ENCODE data around the gene RPRD1B.
"Not testable (repeated sequence)": the region's sequence is repeated elsewhere in the genome, so short reads cannot be mapped to it uniquely, and the experiment has no call there.

Gene RPRD1B

DNA sequence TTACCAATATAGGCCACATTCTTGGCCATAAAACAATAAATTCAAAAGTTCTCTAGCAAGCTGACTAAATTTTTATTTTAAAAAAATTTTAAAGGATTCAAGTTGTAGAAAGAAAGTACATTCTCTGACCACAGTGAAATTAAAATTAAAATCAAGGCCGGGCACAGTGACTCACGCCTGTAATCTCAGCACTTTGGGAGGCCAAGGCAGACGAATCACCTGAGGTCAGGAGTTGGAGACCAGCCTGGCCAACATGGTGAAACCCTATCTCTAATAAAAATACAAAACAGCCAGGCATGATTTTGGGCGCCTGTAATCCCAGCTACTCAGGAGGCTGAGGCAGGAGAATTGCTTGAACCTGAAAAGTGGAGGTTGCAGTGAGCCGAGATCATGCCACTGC lies 68.7 kb downstream of the RPRD1B start:
- DNase-seq, result not testable (repeated sequence)

DNA sequence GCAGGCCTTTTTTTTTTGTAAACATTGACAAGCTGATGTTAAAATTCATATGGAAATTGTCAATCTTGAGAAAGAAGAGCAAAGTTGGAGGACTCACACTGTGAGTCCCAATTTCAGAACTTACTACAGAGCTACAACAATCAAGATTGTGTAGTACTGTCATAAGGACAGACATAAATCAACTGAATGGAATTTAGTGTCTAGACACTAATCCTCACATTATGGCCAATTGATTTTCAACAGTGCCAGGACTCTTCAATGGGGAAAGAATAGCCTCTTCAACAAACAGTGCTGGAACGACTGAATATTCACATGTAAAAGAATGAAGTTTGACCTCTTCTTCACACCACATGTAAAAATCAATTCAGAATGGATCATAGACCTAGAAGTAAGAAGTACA lies 70.7 kb downstream of the RPRD1B start:
- DNase-seq, result no peak

DNA sequence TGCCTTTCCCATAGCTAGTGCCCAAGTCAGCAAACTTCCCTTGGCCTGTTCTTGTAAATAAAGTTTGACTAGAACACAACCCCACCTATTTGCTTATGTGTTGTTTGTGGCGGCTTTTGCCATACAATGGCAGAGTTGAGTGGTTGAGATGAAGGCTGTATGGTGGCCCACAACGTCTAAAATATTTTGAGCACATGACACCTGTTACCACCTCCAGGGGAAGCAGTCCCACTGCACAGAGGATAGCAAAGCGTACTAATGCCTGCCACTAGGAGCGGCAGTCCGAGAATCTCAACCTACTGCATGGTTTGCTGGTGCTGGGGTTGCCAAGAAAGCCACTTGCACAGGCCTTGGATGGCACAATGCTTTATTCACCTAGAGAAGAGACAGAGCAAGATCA lies 72.9 kb downstream of the RPRD1B start:
- no peak for DNase-seq

DNA sequence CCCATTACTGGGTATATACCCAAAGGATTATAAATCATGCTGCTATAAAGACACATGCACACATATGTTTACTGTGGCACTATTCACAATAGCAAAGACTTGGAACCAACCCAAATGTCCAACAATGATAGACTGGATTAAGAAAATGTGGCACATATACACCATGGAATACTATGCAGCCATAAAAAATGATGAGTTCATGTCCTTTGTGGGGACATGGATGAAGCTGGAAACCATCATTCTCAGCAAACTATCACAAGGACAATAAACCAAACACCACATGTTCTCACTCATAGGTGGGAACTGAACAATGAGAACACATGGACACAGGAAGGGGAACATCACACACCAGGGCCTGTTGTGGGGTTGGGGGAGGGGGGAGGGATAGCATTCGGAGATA lies 73.8 kb downstream of the RPRD1B start:
- DNase-seq, result not testable (repeated sequence)

DNA sequence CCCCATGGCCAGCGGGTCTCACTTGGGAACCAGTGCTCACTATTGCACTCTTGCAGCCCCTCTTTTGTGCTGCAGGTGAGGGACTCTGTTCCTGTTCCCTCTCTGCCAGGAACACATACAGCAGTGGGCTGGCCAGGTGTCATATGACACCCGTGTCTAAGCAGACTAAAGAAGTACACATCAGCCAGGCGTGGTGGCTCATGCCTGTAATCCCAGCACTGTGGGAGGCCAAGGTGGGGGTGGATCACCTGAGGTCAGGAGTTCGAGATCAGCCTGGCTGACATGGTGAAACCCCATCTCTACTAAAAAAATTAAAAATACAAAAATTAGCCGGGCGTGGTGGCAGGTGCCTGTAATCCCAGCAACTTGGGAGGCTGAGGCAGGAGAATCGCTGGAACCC lies 74.4 kb downstream of the RPRD1B start:
- not testable (repeated sequence) for DNase-seq

DNA sequence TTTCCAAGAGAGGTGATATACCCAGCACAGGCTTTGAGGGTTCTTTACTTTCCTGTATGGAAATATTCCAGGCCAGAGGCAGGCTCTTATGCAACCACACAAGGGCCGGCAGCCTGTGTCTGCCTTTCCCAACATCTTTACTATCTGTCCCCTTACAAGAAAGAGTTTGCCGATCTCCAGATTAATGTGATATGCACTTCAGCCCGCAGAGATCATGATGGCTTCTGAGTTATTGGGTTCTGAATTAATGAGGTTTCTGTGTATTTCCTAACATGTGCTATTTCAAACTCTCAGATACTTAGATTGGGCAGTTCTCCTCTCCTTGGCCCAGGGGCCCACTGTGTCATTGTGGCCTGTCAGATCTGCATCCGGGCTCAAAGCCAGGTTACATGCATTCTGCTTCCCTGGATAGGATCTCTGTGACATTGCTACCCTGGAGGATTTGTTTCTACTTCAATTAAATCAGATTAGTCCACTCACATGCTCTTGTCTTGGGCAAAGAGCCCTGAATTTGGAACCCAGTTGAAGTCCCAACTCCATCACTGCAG lies 75.0 kb downstream of the RPRD1B start:
- no peak for DNase-seq

DNA sequence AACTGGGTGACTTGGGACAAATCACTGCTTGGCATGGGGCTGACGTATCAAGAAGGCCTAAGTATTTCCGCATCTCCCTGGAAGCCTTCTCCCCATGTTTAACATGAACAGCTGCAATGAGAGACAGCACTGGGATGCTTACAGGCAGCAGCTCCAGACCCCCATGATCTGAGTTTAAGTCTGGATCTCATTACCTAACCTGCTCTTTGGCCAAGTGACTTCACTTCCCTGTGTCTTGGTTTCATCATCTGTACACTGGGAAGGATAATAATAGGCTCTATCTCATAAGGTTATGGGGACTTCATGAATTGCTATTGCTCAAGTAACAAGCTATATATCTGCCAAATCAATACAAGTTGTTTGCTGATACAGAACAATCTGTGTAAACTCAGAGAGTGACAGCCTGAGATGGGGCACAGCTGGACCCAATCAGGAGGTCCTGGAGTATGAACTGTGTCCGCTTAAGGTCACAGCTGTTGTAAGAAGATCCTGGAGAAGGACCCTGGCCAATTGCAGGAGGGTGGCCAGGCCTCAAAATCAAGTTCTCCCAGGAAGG lies 75.5 kb downstream of the RPRD1B start:
- no peak for DNase-seq

DNA sequence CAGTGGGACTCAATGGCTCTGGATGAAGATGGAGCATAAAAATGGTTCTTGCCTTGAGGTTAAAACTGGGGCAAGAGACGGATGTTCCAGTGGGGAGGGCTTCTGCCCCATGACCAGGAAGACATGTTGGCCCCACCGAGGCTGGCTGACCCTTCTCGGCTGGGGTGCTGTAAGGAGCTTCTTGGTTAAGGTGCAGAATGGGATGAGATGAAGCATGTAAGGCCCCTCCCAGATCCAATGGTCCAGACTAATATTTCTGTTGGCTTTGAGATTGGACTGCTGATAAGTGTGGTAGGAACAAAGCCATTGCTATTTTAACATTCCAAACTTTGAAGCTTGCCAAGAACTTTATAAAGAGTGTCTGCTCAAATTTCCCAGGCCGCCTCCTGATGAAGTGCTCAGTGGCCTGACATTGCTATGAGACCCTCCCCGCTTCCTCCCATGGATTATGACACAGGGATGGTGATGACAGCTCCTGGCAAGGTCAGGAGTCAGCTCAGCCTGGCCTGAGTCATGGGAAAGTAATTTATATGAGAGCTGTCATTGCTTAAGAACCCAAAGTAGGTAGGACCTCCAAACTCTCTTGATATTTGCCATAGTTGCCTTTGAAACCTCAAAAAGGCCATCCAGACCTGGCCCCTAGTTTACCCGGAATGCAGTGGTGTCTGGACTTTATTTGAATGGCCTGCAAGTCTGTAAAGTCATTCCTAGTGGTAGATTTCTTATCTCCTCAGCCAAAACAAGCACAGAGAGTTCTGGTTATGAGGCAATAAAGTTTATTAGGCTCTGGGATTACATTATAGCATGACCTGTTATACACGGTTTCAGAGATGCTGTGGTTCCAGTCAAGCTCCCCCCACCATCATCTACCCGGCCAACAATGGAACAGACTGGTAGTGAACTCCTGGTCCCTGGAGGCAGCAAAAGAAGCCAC lies 76.3 kb downstream of the RPRD1B start:
- no peak for DNase-seq

DNA sequence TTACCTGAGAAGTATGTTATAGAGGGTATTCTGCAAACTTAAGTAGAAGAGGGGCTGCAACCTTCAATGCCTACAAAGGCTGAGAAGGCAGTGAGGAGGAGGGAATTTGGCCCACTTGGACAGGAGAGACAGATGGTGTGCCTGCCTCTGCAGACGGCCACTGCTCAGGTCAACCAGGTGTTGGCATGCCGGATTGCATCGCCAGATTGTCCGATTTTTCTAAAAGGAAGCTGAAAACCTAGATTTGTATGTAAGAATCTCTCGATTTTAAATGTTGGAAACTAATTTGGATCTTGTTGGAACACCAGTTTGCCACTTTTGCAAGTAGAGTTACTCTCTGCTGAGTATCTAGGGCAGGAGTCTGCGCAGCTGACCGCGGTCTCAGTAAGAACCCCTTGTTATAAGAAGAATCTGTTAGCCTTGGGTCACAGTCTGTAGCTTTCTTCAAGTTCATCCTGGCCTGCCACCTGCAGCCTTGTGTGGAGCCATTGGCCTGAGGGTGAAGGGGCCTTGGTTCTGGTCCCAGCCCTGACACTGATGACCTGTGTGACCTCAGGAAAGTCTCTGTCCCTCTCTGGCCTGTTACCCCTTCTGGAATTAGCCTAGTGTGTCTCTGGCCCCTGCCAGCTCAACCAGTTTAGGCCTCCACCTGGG lies 77.1 kb downstream of the RPRD1B start:
- no peak for DNase-seq

DNA sequence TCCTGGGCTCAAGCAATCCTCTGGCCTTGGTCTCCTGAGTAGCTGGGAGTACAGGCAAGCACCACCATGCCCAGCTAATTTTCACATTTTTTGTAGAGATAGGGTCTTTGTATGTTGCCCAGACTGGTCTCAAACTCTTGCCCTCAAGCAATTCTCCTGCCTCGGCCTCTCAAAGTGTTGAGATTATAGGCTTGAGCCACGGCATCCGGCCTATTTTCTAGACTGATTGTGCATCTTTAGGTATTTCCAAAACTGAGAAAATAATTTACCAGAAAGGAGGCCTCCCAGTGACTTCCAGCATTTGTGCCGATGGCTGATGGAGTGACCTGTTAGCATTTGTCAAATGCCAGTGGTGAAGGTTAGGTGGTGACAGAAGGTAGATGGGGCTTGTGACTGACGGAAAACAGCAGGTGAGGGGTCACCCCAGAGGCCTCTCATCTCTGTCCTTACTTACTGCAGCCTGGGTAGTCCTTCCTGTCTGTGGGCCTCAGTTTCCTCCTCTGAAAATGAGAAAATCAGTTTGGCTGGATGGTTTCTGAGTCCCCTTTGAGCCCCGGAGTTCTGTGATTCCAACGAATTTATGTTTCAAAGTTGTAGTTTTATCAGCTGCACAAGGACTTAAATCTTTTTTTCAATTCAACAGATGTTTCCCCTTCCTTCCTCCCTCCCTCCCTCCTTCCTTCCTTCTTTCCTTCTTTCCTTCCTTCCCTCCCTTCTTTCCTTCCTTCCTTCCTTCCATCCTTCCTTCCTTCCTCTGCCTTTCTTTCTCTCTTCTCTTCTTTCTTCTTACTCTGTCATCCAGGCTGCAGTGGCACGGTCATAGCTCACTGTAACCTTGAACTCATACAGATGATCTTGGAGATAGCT lies 78.1 kb downstream of the RPRD1B start:
- DNase-seq, result no peak

DNA sequence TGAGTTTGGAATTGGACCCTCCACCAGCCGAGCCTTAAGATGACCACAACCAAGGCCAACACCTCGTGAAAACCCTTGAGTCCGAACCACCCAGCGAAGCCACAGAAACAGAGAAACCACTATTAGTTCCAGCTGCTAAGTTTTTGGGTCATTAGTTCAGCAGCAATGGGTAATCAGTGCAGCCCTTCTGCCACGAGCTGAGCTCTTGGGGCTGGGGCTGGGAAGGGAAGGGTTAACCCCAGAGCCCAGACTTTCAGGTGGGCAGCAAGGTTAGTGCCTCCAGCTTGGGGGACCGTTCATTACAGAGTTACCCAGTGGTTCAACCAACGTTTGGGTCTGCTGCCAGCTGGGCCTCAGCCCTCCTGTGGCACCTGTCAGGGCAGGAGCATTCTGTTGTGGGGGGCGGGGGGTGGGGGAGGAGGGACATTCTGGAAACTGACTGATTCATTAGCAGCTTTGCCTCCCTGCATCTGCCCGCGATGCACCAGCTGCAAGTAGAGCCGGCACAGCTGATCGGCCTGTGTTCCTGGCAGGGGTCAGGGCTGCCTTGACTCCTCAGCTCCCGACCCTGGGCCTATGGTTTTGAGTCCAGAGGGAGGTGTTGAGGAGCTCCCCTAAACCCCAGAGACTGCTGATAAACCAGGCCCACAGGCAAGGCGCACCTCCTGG lies 78.8 kb downstream of the RPRD1B start:
- DNase-seq, result no peak

DNA sequence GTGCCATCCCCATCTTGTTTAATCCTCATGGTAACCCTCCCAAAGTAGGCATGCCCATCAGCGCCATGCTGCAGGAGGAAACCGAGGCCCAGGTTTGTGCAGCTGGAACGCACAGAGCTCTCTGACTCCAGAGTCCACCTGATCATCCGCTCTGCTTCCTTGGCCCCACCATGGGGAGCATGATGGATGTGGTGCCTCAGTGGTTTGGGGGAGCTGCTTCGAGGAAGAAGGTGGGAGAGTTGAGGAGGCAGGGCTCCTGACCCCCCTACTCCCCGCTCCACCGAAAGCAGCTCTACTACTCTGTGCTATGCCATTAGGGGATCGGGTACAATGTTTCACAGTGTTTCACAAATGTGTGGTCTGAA lies 79.4 kb downstream of the RPRD1B start:
- no peak for DNase-seq

DNA sequence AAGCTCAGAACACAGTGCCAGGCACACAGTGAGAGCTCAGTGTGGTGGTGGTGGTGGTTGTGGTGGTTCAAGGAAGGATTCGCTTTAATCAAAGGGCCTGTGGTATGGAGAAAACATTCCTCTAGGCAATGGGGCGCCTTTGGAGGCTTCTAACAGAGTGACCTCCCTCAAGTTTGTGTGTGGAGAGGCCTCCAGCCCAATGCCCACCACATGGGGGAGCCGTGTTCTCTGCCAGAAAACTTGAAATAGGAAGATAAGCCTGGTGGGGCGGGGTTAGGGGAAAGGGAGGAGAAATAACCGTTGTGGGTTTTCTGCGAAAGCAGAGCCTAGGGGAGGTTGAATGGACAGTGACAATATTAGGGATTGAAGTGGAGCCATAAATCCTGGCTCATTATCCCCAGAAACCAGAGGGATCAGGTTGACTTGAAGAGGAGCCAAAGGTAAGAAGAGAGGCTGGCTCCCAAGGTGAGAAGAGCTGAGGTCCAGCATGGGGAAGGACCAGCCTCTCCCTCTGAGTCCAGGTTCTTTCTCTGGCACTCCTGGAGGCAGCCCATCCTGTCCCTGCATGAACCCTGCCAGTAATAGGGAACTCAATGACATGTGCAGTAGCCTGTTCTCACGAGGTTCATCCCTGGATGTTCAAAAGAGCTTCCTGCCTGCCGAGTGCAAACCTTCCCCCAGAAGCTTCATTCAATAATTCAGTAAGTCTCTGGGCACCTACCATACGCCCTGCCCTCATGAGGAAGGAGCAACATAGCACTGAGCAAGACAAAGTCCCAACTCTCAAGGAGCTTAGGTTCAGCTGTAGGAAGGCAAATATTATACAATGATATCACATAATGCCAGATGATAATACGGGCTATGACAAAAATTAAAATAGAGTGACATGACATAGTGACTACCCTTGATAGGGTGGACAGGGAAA lies 80.1 kb downstream of the RPRD1B start:
- DNase-seq, result no peak

DNA sequence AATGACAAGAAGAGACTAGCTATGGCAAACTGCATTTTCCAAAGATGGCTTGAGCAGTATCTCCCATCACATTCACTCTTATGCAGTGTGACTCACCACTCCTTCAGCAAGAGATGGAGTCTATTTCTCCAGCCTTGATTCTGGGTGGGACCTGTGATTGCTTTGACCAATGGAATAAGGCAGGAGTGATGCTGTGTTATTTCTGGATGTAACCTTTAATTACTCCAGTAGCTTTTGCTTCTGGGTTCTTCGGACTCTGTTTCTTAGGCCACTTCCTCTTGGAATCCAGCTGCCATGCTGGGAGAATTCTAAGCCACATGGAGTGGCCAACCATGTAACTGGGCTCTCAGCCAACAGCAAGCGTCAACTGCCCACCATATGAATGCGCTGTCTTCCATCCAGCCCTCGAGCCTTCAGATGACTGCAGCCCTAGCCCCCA lies 80.8 kb downstream of the RPRD1B start:
- DNase-seq, result no peak

DNA sequence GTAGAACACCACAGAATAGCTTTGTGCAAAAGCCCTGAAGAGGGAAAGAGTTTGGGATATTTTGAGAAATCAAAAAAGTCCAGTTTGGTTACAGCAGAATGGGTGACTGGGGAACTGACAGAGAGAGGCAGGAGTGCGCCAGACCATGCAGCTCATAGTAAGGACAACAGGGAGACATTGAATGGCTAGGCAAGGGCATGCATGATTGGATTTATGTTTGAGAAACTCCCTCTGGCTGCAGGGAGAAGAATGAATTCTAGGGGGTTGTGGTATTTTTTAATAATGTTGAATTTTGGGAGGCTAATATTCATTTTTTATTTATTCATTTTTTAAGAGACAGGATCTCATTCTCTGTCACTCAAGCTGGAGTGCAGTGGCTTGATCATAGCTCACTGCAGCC lies 81.7 kb downstream of the RPRD1B start:
- DNase-seq, result no peak

DNA sequence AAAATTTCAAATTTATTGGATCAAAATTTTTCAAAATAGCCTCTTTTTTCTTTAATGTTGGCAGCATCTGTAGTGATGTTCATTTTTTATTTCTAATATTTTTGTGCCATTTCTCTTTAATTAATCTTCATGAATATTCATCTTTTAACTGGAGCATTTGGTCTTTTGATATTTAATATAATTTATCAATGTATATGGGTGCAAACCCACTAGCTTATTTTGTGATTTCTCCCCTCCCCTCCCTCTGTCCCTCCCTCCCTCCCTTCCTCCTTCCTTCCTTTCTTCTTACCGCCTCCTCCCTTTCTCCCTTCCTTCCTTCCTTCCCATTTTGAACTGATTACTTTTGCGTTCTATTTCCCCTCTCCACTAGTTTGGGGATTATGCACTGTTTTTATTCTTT lies 82.3 kb downstream of the RPRD1B start:
- DNase-seq, result no peak

DNA sequence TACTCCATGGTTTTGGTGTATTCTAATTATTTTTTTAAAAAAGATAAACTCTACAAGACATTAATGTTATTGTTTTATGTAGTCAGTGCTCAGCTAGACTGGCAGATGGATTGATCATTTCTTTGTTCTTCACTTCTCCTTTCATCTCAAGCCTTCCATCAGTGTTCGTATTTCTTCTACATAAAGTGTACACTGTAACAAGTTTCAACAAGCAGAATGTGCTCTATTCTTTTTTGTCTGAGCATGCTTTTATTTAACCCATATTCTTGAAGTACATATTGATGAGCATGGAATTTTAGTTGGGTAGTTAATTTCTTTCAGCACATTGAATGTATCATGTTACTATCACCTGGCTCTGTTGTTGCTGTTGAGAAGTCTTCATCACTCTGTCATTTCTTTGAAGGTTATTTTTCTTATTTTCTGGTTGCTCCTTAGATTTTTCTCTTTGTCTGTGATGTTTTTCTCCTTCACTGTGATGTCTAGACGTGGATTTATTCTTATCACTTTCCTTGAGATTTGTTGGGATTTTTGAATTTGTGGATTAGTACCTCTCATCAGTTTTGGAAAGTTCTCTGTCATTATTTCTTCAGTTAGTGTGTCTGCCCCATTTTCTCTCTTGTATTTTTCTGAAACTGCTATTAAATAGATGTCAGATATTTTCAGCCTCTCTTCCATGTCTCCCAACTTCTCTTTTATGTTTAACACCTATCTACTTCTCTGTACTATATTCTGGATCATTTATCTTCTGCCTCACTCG lies 83.0 kb downstream of the RPRD1B start:
- no peak for DNase-seq

DNA sequence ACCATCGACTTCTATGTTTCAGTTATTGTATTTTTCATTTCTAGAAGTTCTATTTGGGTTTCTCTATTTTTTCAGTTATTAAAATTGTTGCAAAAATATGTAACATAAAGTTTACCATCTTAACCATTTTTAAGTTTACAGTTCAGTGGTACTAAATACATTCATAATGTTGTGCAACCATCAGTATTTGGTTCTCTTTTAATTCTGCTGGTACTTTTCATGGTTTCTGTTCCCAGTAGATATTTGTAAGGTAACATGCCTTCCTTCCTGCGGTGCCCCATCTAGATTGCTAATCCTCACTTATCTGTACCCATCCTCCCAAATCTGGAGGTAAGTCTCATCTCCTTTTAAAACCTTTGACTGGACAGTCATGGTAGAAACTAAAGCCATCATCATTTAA lies 83.7 kb downstream of the RPRD1B start:
- DNase-seq, result no peak

DNA sequence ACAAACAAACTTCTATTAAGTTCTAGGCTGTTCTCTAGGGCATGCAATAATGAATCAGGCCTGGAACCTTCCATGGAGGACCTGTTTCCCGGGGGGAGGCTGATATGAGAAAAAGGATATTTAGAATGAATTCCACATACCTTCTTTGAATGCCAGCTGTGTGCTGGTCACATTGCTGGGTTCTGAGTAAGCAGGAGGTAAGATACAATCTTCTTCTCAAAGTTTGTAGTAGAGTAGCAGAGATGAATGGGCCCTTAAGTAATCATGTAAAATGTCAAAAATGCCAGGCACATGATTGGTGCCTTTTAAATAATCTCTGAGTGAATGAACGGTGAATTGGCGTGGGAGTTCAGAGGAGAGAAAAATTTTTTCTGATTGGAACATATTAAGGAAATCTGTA lies 84.1 kb downstream of the RPRD1B start:
- DNase-seq, result no peak
